AG20443 (cell line): ENCODE results near the gene STRN4.
A peak's percentile ranks its signal among the peaks of the same experiment; 100 is the strongest.

Experiments
- DNase-seq: peaks from one replicate; pipeline ENCODE4 v3.0.0; 2012; ENCODE audit warnings: low spot score, mixed read lengths

Gene STRN4

DNA sequence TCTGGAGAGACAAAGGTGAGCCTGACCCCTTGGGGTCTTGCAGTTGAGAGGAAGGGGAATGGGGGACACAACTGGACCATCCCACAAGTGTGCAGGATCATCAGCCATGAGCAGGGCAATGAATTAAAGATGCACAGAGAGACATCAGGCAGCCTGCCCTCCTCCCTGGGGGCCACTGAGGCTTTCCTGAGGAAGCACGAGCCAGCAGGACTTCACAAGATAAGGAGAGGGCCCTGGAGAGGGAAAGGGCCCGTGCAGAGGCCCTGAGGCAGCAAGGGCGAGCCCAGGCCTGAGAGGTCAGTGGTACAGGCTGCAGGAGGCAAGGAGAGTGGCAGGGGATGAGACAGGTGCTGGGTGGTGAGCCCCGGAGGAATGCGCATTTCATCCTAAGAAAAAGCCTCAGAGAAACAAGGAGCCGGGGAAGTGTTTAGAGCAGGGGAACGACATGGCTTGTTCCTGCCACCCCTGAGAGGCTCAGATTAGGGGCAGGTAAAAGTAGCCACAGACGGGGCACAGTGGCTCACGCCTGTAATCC lies 20.3 kb downstream of the STRN4 start:
- DNase-seq = no peak

DNA sequence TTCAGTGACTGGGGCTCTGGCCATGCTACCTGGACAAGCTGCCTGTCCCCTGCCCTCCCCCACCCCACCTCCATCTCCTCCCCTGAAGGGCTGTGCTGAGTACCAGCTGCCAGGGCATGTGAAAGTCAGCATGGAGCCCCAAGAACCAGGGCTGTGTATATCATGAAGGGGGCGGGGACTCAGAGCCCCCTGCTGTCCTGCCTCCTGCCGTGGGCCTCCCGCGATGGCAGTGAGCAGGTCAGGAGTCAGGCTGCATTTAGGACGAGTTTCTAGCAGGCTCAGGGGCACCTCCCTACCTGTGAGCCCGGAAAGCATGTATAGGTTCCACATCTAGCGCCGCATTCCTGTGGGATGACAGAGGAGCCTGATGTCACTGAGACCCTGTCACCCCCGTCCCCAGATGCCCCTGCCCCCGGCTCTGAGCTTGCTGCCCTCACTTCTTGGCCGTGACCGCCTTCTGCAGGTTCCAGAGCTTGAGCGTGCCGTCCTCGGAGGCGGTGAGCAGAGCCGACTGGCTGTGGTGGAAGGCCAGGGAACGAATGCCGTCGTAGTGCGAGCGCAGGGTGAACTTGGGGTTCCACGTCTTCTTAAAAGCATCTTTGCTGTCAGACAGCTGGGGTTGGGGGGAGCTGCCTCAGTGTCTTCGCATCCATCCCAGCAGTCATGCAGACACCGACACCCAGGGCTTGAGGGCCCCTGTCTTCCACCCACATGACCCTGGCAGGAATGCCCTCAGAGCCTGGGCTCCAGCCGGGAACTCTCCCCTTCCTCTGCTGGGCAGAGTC lies 21.0 kb downstream of the STRN4 start:
- no peak for DNase-seq

- no peak for DNase-seq
These were observed 21.8 kb downstream of the STRN4 start for GRCh38 chr19:46724468-46724867.

DNA sequence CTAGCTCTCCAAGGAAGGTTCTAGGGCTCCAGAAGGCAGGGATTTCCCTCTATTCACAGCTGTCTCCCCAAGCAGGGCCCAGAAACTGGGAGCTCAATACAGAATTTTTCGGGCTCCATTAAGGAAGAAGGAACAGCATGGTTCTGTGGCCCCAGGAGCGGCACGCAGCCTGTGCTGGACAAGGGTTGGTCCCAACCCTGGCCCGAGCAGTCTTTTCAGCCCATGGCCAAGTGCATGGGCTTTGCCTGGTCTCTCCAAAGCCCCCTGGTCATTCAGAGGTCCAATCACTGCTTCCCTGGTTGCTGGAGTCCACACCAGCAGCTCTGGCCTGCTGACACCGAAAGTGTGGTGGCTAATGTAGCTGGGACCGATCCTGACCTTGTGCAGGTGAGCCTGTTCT lies 22.8 kb downstream of the STRN4 start:
- DNase-seq = no peak

- DNase-seq = no peak
These were observed 23.2 kb downstream of the STRN4 start for GRCh38 chr19:46723023-46723461.

DNA sequence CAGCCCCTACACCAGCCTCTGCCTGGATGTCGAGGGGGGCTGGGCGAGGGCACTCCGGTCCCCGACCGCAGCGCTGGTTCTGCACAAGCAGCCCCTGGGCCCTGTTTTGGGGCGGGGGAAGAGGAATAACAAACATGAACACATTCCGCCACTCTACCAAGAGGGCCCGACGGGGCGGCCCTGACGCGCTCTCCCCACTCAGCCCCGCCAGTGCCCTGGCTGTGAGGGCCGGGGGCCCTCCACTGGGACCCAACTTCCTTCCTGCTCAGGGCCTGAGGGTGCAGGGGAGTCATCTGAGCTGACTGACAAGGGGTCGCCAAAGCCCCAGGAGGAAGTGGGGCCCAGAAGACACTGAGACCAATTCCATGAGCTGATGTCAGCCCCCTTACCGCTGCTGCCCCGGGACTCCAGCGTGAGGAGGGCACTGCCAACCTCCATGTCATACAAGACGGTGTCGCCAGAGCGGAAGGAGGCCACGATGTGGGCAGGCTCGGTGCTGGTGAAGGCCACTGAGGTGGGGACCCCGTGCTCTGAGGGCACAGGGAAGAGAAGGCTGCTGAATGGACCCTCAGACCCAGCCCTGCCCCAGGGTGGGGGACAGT lies 23.7 kb downstream of the STRN4 start:
- DNase-seq = no peak

DNA sequence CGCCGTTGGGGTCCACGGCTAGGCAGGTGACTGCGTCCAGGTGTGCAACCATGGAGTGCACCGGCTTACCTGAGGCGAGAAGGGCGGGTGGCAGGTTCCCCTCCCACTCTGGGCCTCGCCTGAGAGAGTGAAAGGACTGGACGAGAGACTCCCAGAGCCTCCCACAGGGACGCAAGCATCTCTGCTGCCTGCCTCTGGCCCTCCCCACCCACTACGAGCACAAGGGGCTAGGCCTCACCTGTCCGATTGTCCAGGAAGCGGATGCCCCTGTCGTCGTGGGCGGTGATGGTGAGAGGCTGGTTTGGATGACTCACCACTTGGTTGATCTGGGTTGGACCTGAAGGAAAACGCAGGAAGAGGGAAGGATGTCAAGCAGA lies 24.3 kb downstream of the STRN4 start:
- no peak for DNase-seq

DNA sequence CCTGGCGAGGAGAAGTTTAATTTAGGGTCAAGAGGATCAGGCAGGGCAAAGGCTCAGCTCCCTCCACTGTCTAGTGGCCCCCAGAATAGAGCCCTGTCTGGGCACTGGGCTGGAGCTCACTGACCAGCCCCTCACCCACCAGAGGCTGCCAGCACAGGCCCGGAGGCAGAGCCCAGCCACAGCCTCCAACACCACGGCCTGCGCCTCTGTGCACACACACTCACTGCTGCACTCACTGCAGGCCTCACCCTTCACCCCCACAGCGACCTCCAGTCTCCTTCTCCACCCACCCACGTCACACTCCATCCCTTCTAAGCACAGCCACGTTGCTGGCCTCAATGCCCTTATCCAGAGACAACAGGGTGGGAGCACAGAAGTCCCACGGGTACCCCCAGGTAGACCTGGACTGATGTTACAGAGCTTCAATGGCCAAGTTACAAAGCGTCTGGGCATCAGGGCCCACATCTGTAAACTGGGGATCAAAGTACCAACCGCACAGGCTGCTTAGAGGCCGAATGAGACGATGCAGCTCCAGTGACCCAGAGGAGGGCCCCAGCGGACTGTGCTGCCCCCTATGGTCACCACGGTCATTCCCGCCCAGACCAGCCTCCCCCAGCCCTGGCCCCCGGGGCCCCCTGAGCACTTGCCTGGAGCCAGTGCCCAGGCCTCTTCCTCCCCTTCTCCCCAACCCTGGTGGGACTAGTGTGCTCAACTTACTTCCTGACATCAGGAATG lies 24.8 kb downstream of the STRN4 start:
- no peak for DNase-seq

- DNase-seq = no peak
These were observed 25.6 kb downstream of the STRN4 start for GRCh38 chr19:46720503-46721239.

- no peak for DNase-seq
These were observed 26.4 kb downstream of the STRN4 start for GRCh38 chr19:46719629-46720502.

GRCh38 chr19:46718934-46719622 lies 27.2 kb downstream of the STRN4 start:
- no peak for DNase-seq

- no peak for DNase-seq
These were observed 27.9 kb downstream of the STRN4 start for GRCh38 chr19:46718157-46718933.

- DNase-seq = peak; percentile 20
These were observed 28.5 kb downstream of the STRN4 start for GRCh38 chr19:46717716-46718143.

- peak; percentile 96 for DNase-seq
These were observed 29.1 kb downstream of the STRN4 start, which contains the start of gene PRKD2 for GRCh38 chr19:46717034-46717715. PRKD2 (minus strand) TSS chr19:46717114; CDS start chr19:46716370, 744 bp downstream.

DNA sequence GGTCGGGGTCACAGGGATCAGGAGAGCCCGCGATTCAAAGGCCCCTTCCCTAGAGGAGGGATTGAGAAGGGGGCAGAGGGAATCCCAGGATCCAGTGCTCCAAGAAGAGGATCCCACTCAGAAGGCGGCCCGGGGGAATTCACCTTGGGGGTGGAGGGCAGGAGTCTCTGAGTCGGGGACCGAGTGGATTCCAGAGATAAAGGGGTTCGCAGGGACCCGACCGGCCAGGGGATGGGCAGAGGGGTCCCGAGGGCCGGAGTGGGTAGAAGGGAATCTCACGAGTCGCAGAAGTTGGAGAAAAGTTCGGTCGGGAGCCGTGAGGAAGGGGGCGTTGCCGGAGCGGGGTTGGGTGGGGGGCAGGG lies 29.6 kb downstream of the STRN4 start:
- peak; percentile 21 for DNase-seq

DNA sequence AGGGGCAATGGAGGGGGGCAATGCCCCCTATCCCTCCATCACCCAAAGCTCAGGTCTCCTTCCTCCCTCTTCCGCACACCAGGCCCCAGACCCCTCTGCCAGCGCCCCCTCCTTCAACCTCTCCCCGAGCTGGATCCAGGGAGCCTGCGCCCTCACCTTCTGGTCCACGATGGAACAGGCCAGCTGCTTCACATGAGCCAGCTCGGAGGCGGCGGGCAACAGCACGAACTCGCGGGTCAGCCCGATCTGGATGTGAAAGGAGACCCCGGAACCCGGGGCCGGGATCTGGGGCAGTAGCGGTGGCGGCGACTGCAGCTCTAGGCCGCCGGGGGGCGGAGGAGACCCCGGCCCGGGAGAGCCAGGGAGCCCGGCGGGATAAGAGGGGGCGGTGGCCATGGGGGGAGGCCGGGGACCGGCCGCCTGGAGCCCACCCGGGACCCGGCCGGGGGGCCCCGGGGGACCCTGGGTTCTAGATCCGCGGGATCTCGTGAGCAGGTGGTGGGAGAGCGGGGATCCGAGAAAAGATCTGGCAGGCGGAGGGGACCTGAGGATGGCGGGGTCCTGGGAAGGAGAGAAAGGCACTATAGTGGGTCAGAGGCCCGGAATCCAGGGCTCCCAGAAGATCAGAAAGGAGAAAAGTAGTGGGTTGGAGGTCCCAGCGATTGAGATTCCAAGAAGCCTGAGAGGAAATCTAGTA lies 30.1 kb downstream of the STRN4 start:
- DNase-seq = peak; percentile 52

DNA sequence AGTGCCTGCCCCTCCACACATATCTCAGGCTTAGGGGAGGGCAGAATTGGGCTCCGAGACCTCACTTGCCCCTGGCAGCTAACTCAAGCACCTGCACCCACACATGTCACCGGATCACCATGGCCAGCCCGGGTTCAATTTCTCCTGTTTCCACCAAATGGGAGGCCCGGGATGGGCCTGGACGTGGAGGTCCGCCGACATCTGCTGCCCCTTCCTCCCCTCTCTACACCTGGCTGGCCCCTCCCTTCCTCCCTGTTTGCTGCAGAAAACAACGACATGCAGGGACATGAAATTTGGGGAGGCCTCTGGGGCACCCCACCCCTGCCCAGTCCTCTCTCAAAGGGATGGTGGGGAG lies 30.7 kb downstream of the STRN4 start:
- no peak for DNase-seq

GRCh38 chr19:46714444-46715106 lies 31.7 kb downstream of the STRN4 start:
- no peak for DNase-seq
